HepG2 (cell line): ENCODE data around the gene STRN3. TPM values are rescaled to one million over a fixed set of nuclear protein-coding genes. Genes with fewer than 3 reads are reported as not detected.
"Not testable (repeated sequence)": the region's sequence is repeated elsewhere in the genome, so short reads cannot be mapped to it uniquely, and the experiment has no call there.

Experiments
- ATF4 ChIP-seq, 2 experiments: fragments of 450-650 bp in 1 of 2; sonication (generic) in 1 of 2; formaldehyde crosslinking; IDR thresholded peaks; 2 replicates each; pipeline versions ENCODE4 v1.5.0 to v1.8.0; 2020 to 2022; ENCODE audit warnings: mild to moderate bottlenecking in 1 of 2, missing genetic modification reagents in 1 of 2
- EP300 ChIP-seq, 3 experiments: sonication (generic) in 1 of 3; formaldehyde crosslinking in 1 of 3; IDR thresholded peaks; 2 replicates each; pipeline versions ENCODE4 v1.5.1 to v1.6.1; 2011 to 2020; ENCODE audit warnings: low read depth in 2 of 3, low read length in 2 of 3, borderline replicate concordance in 1 of 3, improper control_type of control experiment in 1 of 3, mild to moderate bottlenecking in 1 of 3, missing genetic modification reagents in 1 of 3, moderate library complexity in 1 of 3
- GATAD2A ChIP-seq: IDR thresholded peaks from 2 replicates; pipeline ENCODE4 v1.6.1; 2016
- HNF1A ChIP-seq, 2 experiments: sonication (generic) in 1 of 2; formaldehyde crosslinking in 1 of 2; IDR thresholded peaks; 2 replicates each; pipeline versions ENCODE4 v1.4.0 to v1.6.1; 2016 to 2020; ENCODE audit warnings: borderline replicate concordance in 1 of 2, low read depth in 1 of 2, mild to moderate bottlenecking in 1 of 2, missing genetic modification reagents in 1 of 2
- IRF2 ChIP-seq: IDR thresholded peaks from 2 replicates; pipeline ENCODE4 v1.6.1; 2018; ENCODE audit warnings: missing genetic modification reagents, missing compliant biosample characterization
- KMT2B ChIP-seq: IDR thresholded peaks from 2 replicates; pipeline ENCODE4 v1.6.1; 2016; ENCODE audit warnings: missing genetic modification reagents, missing compliant biosample characterization
- NR2F2 ChIP-seq: IDR thresholded peaks from 2 replicates; pipeline ENCODE4 v1.6.1; 2012; ENCODE audit warnings: low read depth, inconsistent platforms, borderline replicate concordance
- RXRB ChIP-seq: IDR thresholded peaks from 2 replicates; pipeline ENCODE4 v1.6.1; 2016; ENCODE audit warnings: borderline replicate concordance, missing genetic modification reagents, missing compliant biosample characterization
- SMAD3 ChIP-seq: sonication (generic); formaldehyde crosslinking; IDR thresholded peaks from 2 replicates; pipeline ENCODE4 v1.4.0; 2020; ENCODE audit warnings: missing genetic modification reagents
- ZMYM4 ChIP-seq: sonication (generic); formaldehyde crosslinking; IDR thresholded peaks from 2 replicates; pipeline ENCODE4 v1.8.1; 2023; ENCODE audit warnings: mild to moderate bottlenecking, missing genetic modification reagents
- ZNF136 ChIP-seq: sonication (generic); formaldehyde crosslinking; IDR thresholded peaks from 2 replicates; pipeline ENCODE4 v1.8.1; 2022; ENCODE audit warnings: low read depth, mild to moderate bottlenecking, moderate library complexity, missing genetic modification reagents
- ZNF777 ChIP-seq: sonication (generic); formaldehyde crosslinking; IDR thresholded peaks from 2 replicates; pipeline ENCODE4 v1.4.0; 2020; ENCODE audit warnings: missing genetic modification reagents
- polyA plus RNA-seq, 8 experiments: library from polyadenylated mRNA; depleted of rRNA in 3 of 8; stranded (reverse) in 7 of 8; unstranded in 1 of 8; fragments of >200 nt; fragmentation: Illumina TruSeq in 4 of 8; extraction: Trizol in 4 of 8; gene quantifications; 2 replicates each; pipeline versions ENCODE4 v1.2.1 to v1.2.3, GENCODE V29; 2011 to 2016; ENCODE audit warnings: low read depth in 4 of 8, missing spikeins in 1 of 8, mixed read lengths in 1 of 8; ENCODE audit not compliant: insufficient read depth in 1 of 8
- total RNA-seq, 5 experiments: library from RNA; depleted of rRNA; stranded (reverse); fragments of >200 nt; fragmentation: Illumina TruSeq; extraction: Trizol; gene quantifications; 2 replicates each; pipeline ENCODE4 v1.2.3, GENCODE V29; 2016; ENCODE audit warnings: low read depth in 1 of 5
- TF ChIP-seq, protein P1 (sequence below): sonication (generic); formaldehyde crosslinking; IDR thresholded peaks from 2 replicates; pipeline ENCODE4 v1.4.0; 2020; ENCODE audit warnings: missing genetic modification reagents
- TF ChIP-seq, protein P2 (sequence below): sonication (generic); formaldehyde crosslinking; IDR thresholded peaks from 2 replicates; pipeline ENCODE4 v1.4.0; 2020; ENCODE audit warnings: missing genetic modification reagents
- TF ChIP-seq, protein P3 (sequence below): sonication (generic); formaldehyde crosslinking; IDR thresholded peaks from 2 replicates; pipeline ENCODE4 v1.4.0; 2020; ENCODE audit warnings: missing genetic modification reagents, borderline replicate concordance

The STRN3 gene
- total and polyA plus RNA-seq, 2 of the 13 experiments (the other 11 are each of a cell fraction or from before 2014, with no cell fraction given) = 49.4 to 123 TPM

GRCh38 chr14:30967364-30968098 lies 58.6 kb downstream of the STRN3 start (continued):
- peak; percentile 63; the same call in 1 of the 2 replicates for TF ChIP-seq GATAD2A (CRISPR knock-in tag)
- TF ChIP-seq ZMYM4 (CRISPR knock-in tag) = peak; percentile 66
- TF ChIP-seq ZNF136 (CRISPR knock-in tag) = peak; percentile 54; the same call in 1 of the 2 replicates
- TF ChIP-seq NR2F2 = peak; percentile 46; the same call in 1 of the 2 replicates
- 0 out of 2 replicates have a peak, but pooled peaks have one; percentile 19 for TF ChIP-seq ZNF777 (CRISPR knock-in tag)
- TF ChIP-seq, protein P1, sequence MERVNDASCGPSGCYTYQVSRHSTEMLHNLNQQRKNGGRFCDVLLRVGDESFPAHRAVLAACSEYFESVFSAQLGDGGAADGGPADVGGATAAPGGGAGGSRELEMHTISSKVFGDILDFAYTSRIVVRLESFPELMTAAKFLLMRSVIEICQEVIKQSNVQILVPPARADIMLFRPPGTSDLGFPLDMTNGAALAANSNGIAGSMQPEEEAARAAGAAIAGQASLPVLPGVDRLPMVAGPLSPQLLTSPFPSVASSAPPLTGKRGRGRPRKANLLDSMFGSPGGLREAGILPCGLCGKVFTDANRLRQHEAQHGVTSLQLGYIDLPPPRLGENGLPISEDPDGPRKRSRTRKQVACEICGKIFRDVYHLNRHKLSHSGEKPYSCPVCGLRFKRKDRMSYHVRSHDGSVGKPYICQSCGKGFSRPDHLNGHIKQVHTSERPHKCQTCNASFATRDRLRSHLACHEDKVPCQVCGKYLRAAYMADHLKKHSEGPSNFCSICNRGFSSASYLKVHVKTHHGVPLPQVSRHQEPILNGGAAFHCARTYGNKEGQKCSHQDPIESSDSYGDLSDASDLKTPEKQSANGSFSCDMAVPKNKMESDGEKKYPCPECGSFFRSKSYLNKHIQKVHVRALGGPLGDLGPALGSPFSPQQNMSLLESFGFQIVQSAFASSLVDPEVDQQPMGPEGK = 0 out of 2 replicates have a peak, but pooled peaks have one; percentile 15
- 0 out of 4 replicates have a peak, but pooled peaks of 1 of the 2 experiments have one; percentile 20 for TF ChIP-seq EP300 (IDR thresholded peaks at IDR 0.05; ENCODE audit: low read depth in 2 of 2, low read length in 2 of 2)
- not testable (repeated sequence) for TF ChIP-seq EP300 (CRISPR knock-in tag; IDR thresholded peaks at IDR 0.05; ENCODE audit: borderline replicate concordance)
- TF ChIP-seq HNF1A (IDR thresholded peaks at IDR 0.05; ENCODE audit: low read depth) = peak; percentile 91
- peak; percentile 73; the same call in 1 of the 2 replicates for TF ChIP-seq HNF1A (CRISPR knock-in tag; IDR thresholded peaks at IDR 0.05; ENCODE audit: borderline replicate concordance)
- TF ChIP-seq RXRB (CRISPR knock-in tag) = peak; percentile 72; the same call in 1 of the 2 replicates
- TF ChIP-seq IRF2 (CRISPR knock-in tag) = 0 out of 2 replicates have a peak, but pooled peaks have one; percentile 13
- TF ChIP-seq, protein P2, sequence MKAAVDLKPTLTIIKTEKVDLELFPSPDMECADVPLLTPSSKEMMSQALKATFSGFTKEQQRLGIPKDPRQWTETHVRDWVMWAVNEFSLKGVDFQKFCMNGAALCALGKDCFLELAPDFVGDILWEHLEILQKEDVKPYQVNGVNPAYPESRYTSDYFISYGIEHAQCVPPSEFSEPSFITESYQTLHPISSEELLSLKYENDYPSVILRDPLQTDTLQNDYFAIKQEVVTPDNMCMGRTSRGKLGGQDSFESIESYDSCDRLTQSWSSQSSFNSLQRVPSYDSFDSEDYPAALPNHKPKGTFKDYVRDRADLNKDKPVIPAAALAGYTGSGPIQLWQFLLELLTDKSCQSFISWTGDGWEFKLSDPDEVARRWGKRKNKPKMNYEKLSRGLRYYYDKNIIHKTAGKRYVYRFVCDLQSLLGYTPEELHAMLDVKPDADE = 0 out of 2 replicates have a peak, but pooled peaks have one; percentile 40
- TF ChIP-seq, protein P3, sequence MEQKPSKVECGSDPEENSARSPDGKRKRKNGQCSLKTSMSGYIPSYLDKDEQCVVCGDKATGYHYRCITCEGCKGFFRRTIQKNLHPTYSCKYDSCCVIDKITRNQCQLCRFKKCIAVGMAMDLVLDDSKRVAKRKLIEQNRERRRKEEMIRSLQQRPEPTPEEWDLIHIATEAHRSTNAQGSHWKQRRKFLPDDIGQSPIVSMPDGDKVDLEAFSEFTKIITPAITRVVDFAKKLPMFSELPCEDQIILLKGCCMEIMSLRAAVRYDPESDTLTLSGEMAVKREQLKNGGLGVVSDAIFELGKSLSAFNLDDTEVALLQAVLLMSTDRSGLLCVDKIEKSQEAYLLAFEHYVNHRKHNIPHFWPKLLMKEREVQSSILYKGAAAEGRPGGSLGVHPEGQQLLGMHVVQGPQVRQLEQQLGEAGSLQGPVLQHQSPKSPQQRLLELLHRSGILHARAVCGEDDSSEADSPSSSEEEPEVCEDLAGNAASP = 0 out of 2 replicates have a peak, but pooled peaks have one; percentile 9
- TF ChIP-seq SMAD3 (CRISPR knock-in tag) = 0 out of 2 replicates have a peak, but pooled peaks have one; percentile 21
- 0 out of 2 replicates have a peak, but pooled peaks have one; percentile 44 for TF ChIP-seq KMT2B (CRISPR knock-in tag)
- TF ChIP-seq ATF4 (CRISPR knock-in tag; IDR thresholded peaks at IDR 0.05) = peak in 1 of 2 experiments; percentile 14; a peak in 1 of 4 replicates
